AG10803 (cell line): Measurements from ENCODE around the gene SH3TC1.

Experiments
- DNase-seq: peaks from one replicate; pipeline ENCODE4 v3.0.0; 2010; ENCODE audit warnings: low read depth
- H3K4me3 ChIP-seq: 2 replicates; pipeline ENCODE4 v1.5.1; 2011; ENCODE audit warnings: mild to moderate bottlenecking, low read length, control low read depth
- CTCF ChIP-seq: conservative IDR thresholded peaks from 2 replicates; pipeline ENCODE4 v1.5.1; 2011; ENCODE audit warnings: mild to moderate bottlenecking, low read length, control low read depth, inconsistent platforms

SH3TC1 gene

DNA sequence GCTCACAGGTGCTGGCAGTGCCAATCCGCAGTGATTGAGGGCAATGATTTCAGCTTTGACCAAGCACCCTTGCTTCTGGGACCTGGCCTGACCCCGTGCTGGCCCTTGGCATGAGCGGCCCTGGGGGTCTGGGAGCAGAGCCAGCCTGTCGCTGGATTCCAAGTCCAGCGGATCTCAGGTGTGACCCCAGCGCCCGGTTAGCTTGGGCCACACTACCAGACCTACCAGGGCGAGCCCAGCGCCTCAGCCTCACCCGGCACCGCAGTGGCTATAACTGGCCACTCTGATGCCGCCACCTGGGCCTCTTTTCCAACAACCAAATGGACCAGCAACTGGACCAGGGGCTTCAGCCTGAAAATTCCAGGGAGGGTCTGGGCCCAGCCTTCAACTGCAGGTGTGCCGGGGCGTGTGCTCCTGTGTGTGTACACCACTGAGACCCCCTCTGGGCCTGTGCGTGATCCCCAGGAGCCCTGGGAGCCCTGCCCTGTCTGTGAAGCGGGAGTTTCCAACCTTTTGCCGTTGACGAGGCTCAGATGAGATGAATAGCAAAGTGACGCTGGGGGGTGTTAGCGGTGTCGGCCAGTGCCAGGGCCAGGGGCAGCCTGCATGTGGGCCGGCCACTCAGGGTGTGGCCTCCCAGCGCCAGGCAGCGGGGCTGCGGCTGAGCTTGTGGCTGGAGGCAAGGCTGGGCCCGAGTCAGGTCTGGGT is 658 bp downstream of the SH3TC1 start:
- H3K4me3 ChIP-seq: no peak overlapping the region
- DNase-seq: no peak
- TF ChIP-seq CTCF: no peak

- H3K4me3 ChIP-seq: no peak overlapping the region
- DNase-seq: no peak
- no peak for TF ChIP-seq CTCF
Measured at GRCh38 chr4:8200302-8200975, 1.3 kb downstream of the SH3TC1 start.

DNA sequence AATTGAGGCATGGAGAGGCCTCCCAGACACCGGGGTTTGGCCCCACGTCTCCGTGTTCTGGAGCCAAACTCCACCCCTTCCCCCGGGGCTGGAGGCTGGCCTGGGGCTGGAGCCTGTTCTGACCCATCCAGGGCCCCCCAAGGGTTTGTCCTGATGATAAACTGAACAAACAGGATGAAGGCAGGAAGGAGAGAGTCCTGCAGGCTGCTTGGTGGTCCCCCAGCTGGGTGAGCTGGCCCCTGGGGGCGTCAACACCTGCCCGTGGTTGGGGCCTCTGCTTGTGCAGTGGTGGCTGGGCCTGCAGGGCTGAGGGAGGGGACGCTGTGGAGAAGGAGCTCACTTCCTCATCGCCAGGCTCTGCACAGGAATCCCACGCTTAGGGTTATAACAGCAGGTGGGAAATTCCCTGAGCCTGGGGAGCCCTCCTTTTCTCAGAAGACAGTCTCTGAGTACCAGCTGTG is 2.3 kb downstream of the SH3TC1 start:
- no peak for TF ChIP-seq CTCF
- DNase-seq: no peak
- H3K4me3 ChIP-seq: no peak overlapping the region

- TF ChIP-seq CTCF: no peak
- H3K4me3 ChIP-seq: no peak overlapping the region
- no peak for DNase-seq
Measured at GRCh38 chr4:8202108-8203051, 3.3 kb downstream of the SH3TC1 start.

GRCh38 chr4:8203052-8203401 is 3.9 kb downstream of the SH3TC1 start:
- TF ChIP-seq CTCF: no peak
- no peak for DNase-seq
- H3K4me3 ChIP-seq: no peak overlapping the region

- no peak overlapping the region for H3K4me3 ChIP-seq
- no peak for DNase-seq
Measured at GRCh38 chr4:8203817-8204216, 4.7 kb downstream of the SH3TC1 start.

More at GRCh38 chr4:8203817-8204216, 4.7 kb downstream of the SH3TC1 start:
- no peak for TF ChIP-seq CTCF
